CD4-positive, alpha-beta T cell treated with Interleukin-4 for 1 hour (primary cell): ENCODE data around the gene TMIGD3.

Source experiments
- DNase-seq, 2 donors: peaks; one replicate each; pipeline ENCODE4 v3.0.0-alpha.2; 2020 to 2022

TMIGD3 gene

GRCh38 chr1:111474106-111474505 lies 29.3 kb downstream of the TMIGD3 start:
- no peak for DNase-seq

- DNase-seq = no peak
Observed at GRCh38 chr1:111471538-111471937, 31.9 kb downstream of the TMIGD3 start.

- DNase-seq = peak; percentile 87 to 90
Observed at GRCh38 chr1:111471012-111471411, 32.4 kb downstream of the TMIGD3 start.

GRCh38 chr1:111470596-111470995 lies 32.8 kb downstream of the TMIGD3 start:
- no peak for DNase-seq

- no peak for DNase-seq
Observed at GRCh38 chr1:111469539-111469938, 33.9 kb downstream of the TMIGD3 start.

GRCh38 chr1:111468717-111469100 lies 34.7 kb downstream of the TMIGD3 start:
- no peak for DNase-seq

GRCh38 chr1:111467865-111468716 lies 35.3 kb downstream of the TMIGD3 start:
- no peak for DNase-seq

- no peak for DNase-seq
Observed at GRCh38 chr1:111466480-111466879, 37.0 kb downstream of the TMIGD3 start.

GRCh38 chr1:111465754-111466153 lies 37.7 kb downstream of the TMIGD3 start:
- no peak for DNase-seq

GRCh38 chr1:111463029-111463683 lies 40.3 kb downstream of the TMIGD3 start:
- no peak for DNase-seq

- no peak for DNase-seq
Observed at GRCh38 chr1:111462370-111463028, 40.9 kb downstream of the TMIGD3 start.

GRCh38 chr1:111461765-111462164 lies 41.7 kb downstream of the TMIGD3 start:
- DNase-seq = no peak

- no peak for DNase-seq
Observed at GRCh38 chr1:111455642-111456031, 47.8 kb downstream of the TMIGD3 start.

GRCh38 chr1:111454859-111455641 lies 48.4 kb downstream of the TMIGD3 start:
- DNase-seq = no peak

- DNase-seq = no peak
Observed at GRCh38 chr1:111453706-111454105, 49.7 kb downstream of the TMIGD3 start.

GRCh38 chr1:111452581-111452980 lies 50.9 kb downstream of the TMIGD3 start:
- DNase-seq = no peak

- DNase-seq = no peak
Observed at GRCh38 chr1:111450185-111450584, 53.2 kb downstream of the TMIGD3 start.

- no peak for DNase-seq
Observed at GRCh38 chr1:111449703-111450017, 53.8 kb downstream of the TMIGD3 start.

GRCh38 chr1:111448918-111449702 lies 54.3 kb downstream of the TMIGD3 start, which contains the start of the genes ATP5PB and WDR77:
Gene ATP5PB (plus strand): TSS chr1:111449464. CDS start chr1:111449542, 78 bp downstream.
Gene WDR77 (minus strand): TSS chr1:111449256. CDS start chr1:111449169, 87 bp downstream.
- peak; percentile 97 to 99 for DNase-seq

GRCh38 chr1:111448482-111448917 lies 54.9 kb downstream of the TMIGD3 start:
- no peak for DNase-seq

- DNase-seq = no peak
Observed at GRCh38 chr1:111446967-111447892, 56.2 kb downstream of the TMIGD3 start.
